Posterior vena cava (tissue), 2 donors: ENCODE results near the gene CBFA2T2. TPM values are rescaled to one million over a fixed set of nuclear protein-coding genes. Genes with fewer than 3 reads are reported as not detected.
"Not testable (repeated sequence)": the region's sequence is repeated elsewhere in the genome, so short reads cannot be mapped to it uniquely, and the experiment has no call there.

ENCODE experiments used
- DNase-seq: peaks from one replicate; pipeline ENCODE4 v3.0.0-alpha.2; 2020; ENCODE audit warnings: low spot score
- intact Hi-C, 2 donors: fragments of 100-400 bp; cut with DNase I; formaldehyde crosslinking; loops; one replicate each; pipeline versions ENCODE4 v1.14.1 to v1.14.2; 2022 to 2023
- total RNA-seq, 2 donors: library from RNA; stranded (reverse); fragmentation: NEBNext Ultra II Directional; extraction: Animal tissue kit (Norgen Biotek cat#: 25700); gene quantifications; one replicate each; pipeline ENCODE4 v1.2.1, GENCODE V29; 2021
- donor health status: DM: yes; HTN: yes; CAD: no.
- donor health status: DM: yes; HTN: yes; CAD: no.

Gene CBFA2T2
- total RNA-seq, 2 donors from 2014 or later, result 11.0 to 12.0 TPM

DNA sequence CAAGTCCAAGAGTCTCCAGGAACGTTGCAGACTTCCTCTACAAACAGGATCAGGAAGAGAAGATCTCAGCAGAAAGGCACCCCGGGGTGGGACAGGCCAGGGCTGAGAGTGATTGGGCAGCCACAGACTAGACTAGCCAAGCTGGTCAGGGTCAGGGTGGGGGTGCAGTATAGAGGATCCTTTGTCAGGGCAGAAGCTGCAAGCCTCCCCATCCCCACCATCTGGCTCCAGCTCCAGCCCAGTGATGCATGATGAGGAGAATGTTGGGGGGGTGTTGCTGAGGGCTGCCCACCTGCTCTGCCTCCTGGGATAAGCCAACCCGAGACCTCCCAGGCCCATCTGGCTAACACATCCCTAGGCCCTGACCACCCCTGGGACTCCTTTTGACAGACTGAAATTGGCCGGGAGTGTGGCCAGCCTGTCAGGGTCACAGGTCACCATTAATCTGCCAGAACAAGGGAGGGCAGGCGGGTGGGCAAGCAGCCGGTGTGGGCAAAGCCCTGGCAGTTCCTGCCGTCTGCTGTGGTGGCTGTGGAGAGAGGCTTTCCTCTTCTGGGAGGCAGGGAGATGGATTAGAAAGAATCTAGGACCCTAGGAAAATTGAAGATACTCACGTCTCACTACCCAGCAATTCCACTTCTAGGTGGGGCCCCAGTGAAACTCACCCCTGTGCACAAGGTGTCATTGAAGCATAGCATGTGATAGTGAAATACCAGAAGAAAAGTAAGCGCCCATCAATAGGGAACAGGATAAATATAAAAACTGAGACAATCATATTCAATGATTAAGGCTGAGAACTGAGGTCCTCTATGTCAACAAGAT lies 24.2 kb upstream of the CBFA2T2 start:
- no peak for DNase-seq
- intact Hi-C loops, result loop anchor here in 1 of 2 donors (10.0 kb wide), 1 partner anchor 189 kb away; no protein-coding TSS in a partner anchor

- intact Hi-C loops, result loop anchor here in 1 of 2 donors (10.0 kb wide), 1 partner anchor 189 kb away; no protein-coding TSS in a partner anchor
Observed at GRCh38 chr20:33466303-33466646, 23.6 kb upstream of the CBFA2T2 start.

GRCh38 chr20:33470457-33470856 lies 19.4 kb upstream of the CBFA2T2 start:
- intact Hi-C loops, result no loop called here
- no peak for DNase-seq

More at GRCh38 chr20:33466303-33466646, 23.6 kb upstream of the CBFA2T2 start:
- DNase-seq, result no peak

DNA sequence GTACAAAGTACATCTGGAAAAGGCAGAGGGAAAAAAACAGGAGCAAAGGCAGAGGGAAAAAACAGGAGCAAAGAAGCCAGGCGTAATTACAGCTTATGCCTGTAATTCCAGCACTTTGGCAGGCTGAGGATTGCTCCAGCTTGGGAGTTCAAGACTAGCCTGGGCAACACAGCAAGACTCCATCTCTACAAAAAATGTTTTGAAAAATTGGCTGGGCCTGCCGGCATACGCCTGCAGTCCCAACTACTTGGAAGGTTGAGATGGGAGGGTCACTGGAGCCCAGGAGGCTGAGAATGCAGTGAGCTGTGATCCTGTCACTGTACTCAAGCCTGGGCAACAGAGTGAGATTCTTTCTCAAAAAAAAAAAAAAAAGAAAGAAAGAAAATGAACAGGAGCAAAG lies 19.0 kb upstream of the CBFA2T2 start:
- no peak for DNase-seq
- intact Hi-C loops, result no loop called here

GRCh38 chr20:33472868-33473435 lies 16.9 kb upstream of the CBFA2T2 start:
- DNase-seq, result no peak
- intact Hi-C loops, result no loop called here

DNA sequence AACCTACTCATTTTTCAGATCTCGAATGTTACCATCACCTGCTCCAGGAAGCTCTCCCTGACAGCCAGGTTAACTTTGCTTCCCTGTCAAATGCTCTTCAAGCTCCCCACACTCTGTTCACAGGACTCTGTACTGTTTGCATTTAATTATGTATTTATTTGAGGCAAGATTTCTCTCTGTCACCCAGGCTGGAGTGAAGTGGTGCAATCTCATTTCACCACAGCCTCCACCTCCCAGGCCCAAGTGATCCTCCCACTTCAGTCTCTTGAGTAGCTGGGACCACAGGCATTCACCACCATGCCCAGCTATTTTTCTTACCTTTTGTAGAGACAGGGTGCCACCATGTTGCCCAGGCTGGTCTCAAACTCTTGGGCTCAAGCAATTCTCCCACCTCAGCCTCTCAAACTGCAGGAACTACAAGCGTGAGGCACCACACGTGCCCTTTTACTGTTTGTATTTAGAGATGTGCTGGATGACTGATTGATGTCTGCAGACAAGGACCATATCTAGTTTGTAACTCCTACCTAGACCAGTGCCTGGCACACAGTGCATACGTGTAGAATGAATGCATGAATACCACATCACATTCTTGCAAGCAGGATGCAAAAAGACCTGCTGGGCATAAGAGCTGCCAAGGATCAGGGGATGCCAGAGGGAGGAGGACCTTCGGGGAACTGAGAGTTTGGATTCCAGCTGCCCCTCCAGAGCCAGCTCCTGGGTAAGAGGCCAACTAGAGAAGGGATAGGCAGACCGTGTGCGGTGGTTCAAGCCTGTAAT lies 15.6 kb upstream of the CBFA2T2 start:
- no peak for DNase-seq
- intact Hi-C loops, result no loop called here

DNA sequence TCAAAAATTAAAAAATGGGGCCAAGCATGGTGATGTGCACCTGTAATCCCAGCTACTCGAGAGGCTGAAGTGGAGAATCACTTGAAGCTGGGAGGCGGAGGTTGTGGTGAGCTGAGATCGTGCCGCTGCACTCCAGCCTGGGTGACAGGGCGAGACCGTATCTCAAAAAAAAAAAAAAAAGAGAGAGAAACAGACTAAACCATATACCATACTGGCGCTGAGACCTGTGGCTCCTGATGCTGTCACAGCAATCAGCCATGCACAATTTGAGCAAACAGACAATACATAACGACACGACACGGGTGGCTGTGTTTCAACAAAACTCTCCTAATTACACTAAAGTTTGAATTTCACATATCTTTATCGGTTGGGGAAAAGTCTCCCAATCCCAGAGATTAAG lies 14.9 kb upstream of the CBFA2T2 start:
- intact Hi-C loops, result no loop called here
- DNase-seq, result no peak

GRCh38 chr20:33475381-33476152 lies 14.3 kb upstream of the CBFA2T2 start:
- DNase-seq, result no peak
- intact Hi-C loops, result no loop called here

- intact Hi-C loops, result no loop called here
- no peak for DNase-seq
Observed at GRCh38 chr20:33477386-33478234, 12.3 kb upstream of the CBFA2T2 start.

- DNase-seq, result peak; percentile 34
- intact Hi-C loops, result no loop called here
Observed at GRCh38 chr20:33480048-33480447, 9.8 kb upstream of the CBFA2T2 start.

DNA sequence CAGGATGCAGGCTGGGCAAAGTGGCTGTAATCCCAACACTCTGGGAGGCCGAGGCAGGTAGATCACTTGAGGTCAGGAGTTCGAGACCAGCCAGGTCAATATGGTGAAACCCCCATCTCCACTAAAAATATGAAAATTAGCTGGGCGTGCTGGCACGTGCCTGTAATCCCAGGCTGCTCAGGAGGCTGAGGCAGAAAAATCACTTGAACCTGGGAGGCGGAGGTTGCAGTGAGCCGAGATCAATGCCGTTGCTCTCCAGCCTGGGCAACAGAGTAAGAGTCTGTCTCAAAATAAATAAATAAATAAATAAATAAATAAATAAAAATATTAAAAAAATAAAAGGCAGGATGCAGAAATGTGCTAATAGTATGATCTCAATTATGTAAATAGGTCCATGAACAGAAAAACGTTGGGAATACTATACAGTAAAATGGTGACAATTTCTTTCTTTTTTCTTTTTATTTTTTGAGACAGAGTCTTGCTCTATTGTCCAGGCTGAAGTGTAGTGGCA lies 8.4 kb upstream of the CBFA2T2 start:
- DNase-seq, result peak; percentile 34
- intact Hi-C loops, result no loop called here

GRCh38 chr20:33482581-33482980 lies 7.3 kb upstream of the CBFA2T2 start:
- peak; percentile 28 for DNase-seq
- intact Hi-C loops, result no loop called here

- DNase-seq, result peak; percentile 58
- intact Hi-C loops, result not testable (repeated sequence)
Observed at GRCh38 chr20:33483186-33483585, 6.7 kb upstream of the CBFA2T2 start.

- intact Hi-C loops, result no loop called here
- peak; percentile 41 for DNase-seq
Observed at GRCh38 chr20:33488201-33488600, 1.7 kb upstream of the CBFA2T2 start.

DNA sequence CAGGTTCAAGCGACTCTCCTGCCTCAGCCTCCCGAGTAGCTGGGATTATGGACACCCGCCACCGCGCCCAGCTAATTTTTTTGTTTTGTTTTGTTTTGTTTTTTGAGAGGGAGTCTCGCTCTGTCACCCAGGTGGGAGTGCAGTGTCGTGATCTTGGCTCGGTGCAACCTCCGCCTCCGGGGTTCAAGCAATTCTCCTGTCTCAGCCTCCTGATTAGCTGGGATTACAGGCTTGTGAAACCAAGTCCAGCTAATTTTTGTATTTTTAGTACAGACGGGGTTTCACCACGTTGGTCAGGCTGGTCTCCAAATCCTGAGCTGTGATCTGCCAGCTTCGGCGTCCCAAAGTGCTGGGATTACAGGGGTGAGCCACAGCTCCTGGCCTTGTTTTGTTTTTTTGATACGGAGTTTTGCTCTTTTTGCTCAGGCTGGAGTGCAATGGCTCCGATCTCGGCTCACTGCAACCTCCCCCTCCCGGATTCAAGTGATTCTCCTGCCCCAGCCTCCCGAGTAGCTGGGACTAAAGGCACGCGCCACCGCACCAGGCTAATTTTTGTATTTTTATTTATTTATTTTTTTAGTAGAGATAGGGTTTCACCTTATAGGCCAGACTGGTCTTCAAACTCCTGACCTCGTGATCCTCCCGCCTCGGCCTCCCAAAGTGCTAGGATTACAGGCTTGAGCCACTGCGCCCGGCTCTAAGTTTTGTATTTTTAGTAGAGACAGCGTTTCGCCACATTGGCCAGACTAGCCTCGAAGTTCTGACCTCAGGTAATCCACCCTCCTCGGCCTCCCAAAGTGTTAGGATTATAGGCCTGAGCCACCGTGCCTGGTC lies 1.0 kb upstream of the CBFA2T2 start:
- intact Hi-C loops, result not testable (repeated sequence)
- DNase-seq, result peak; percentile 68

DNA sequence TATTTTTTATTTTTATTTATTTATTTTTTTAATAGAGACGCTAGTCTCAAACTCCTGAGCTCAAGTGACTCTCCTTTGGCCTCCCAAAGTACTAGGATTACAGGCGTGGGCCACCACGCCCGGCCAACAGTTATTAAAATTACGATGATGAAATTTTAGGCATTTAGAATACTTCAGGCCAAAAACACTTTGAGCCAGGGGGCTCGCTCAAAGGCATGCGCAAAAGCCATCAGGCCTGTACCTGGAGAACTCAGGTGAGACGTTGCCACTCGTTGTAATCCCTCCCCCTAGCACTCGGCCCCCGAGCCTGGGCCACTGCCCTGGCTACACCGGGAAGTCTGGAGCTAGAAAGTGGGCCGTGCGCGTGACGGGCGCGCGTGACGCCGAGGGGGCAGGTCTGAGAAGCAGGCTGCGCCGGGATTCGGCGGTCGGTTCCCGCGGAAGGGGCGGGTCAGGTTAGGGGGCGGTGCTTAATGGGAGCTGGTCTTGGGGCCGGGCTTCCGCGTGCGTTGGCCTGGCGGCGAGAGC lies 337 bp upstream of the CBFA2T2 start:
- intact Hi-C loops, result no loop called here
- peak; percentile 100 for DNase-seq

GRCh38 chr20:33490934-33491656 lies 1.2 kb downstream of the CBFA2T2 start:
- intact Hi-C loops, result no loop called here
- no peak for DNase-seq
